Right atrium auricular region (tissue), 2 donors: ENCODE results near the gene MTG2. TPM values are rescaled to one million over a fixed set of nuclear protein-coding genes. Genes with fewer than 3 reads are reported as not detected.
"Not testable (repeated sequence)": the region's sequence is repeated elsewhere in the genome, so short reads cannot be mapped to it uniquely, and the experiment has no call there.

Experiments used
- DNase-seq: peaks from one replicate; pipeline ENCODE4 v3.0.0-alpha.2; 2019; ENCODE audit warnings: low spot score
- H3K27ac ChIP-seq, 2 donors: fragments of 200-600 bp; sonication (generic); 1 replicate in 1 of 2; 2 replicates in 1 of 2; pipeline ENCODE4 v1.5.1; 2016 to 2019
- H3K27me3 ChIP-seq, 2 donors: fragments of 200-600 bp; sonication (generic); one replicate each; pipeline versions ENCODE4 v1.5.1 to v1.6.0; 2017 to 2019
- H3K36me3 ChIP-seq: fragments of 200-600 bp; sonication (generic); one replicate; pipeline ENCODE4 v1.5.1; 2016
- H3K4me1 ChIP-seq, 2 donors: fragments of 200-600 bp; sonication (generic); one replicate each; pipeline versions ENCODE4 v1.5.1 to v1.6.0; 2017 to 2019
- H3K4me3 ChIP-seq, 2 donors: fragments of 200-600 bp; sonication (generic); 1 replicate in 1 of 2; 2 replicates in 1 of 2; pipeline ENCODE4 v1.5.1; 2017 to 2019; ENCODE audit warnings: mild to moderate bottlenecking in 1 of 2, moderate library complexity in 1 of 2
- H3K9me3 ChIP-seq, 2 donors: fragments of 200-600 bp; sonication (generic); one replicate each; pipeline ENCODE4 v1.5.1; 2019
- total RNA-seq, 2 donors: library from RNA; depleted of rRNA; stranded (reverse); fragments of >200 nt; gene quantifications; one replicate each; pipeline ENCODE4 v1.1.0, GENCODE V29; 2016
- TF ChIP-seq, protein P1 (sequence below), 2 donors: fragments of 200-600 bp; sonication (generic); IDR thresholded peaks; one replicate each; pipeline ENCODE4 v1.5.1; 2019; ENCODE audit warnings: antibody characterized with exemption in 2 of 2

MTG2 gene
- total RNA-seq, 2 donors from 2014 or later: 20.7 to 24.1 TPM

- peaks cover 0 to 51% of the 10 kb centered on the region in 2 donors for H3K4me1 ChIP-seq
- no peaks in the 10 kb centered on the region for H3K9me3 ChIP-seq
- peak overlapping the region; percentile 85 to 92 for H3K4me3 ChIP-seq
- DNase-seq: no peak
- H3K27me3 ChIP-seq: no peaks in the 10 kb centered on the region
- H3K27ac ChIP-seq: peak overlapping the region; percentile 89 to 96
- H3K36me3 ChIP-seq: peaks cover 17% of the 10 kb centered on the region
- TF ChIP-seq, protein P1, sequence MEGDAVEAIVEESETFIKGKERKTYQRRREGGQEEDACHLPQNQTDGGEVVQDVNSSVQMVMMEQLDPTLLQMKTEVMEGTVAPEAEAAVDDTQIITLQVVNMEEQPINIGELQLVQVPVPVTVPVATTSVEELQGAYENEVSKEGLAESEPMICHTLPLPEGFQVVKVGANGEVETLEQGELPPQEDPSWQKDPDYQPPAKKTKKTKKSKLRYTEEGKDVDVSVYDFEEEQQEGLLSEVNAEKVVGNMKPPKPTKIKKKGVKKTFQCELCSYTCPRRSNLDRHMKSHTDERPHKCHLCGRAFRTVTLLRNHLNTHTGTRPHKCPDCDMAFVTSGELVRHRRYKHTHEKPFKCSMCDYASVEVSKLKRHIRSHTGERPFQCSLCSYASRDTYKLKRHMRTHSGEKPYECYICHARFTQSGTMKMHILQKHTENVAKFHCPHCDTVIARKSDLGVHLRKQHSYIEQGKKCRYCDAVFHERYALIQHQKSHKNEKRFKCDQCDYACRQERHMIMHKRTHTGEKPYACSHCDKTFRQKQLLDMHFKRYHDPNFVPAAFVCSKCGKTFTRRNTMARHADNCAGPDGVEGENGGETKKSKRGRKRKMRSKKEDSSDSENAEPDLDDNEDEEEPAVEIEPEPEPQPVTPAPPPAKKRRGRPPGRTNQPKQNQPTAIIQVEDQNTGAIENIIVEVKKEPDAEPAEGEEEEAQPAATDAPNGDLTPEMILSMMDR (IDR thresholded peaks at IDR 0.05): no peak
Measured at GRCh38 chr20:62143957-62144825, 38.6 kb upstream of the MTG2 start.

- Histone ChIP-seq H3K36me3 (peaks cover 3% of the 10 kb centered on the region), H3K9me3 (no peaks in the 10 kb centered on the region), H3K4me1 (peaks cover 0 to 49% of the 10 kb centered on the region in 2 donors), H3K4me3 (no peak overlapping the region), H3K27me3 (no peaks in the 10 kb centered on the region), H3K27ac (no peak overlapping the region)
- no peak for DNase-seq
- TF ChIP-seq, protein P1 (IDR thresholded peaks at IDR 0.05): no peak
Measured at GRCh38 chr20:62145688-62146018, 37.2 kb upstream of the MTG2 start.

GRCh38 chr20:62146019-62146755 is 36.6 kb upstream of the MTG2 start:
- Histone ChIP-seq H3K36me3 (no peaks in the 10 kb centered on the region), H3K9me3 (no peaks in the 10 kb centered on the region), H3K4me3 (no peak overlapping the region), H3K27ac (no peak overlapping the region), H3K27me3 (no peaks in the 10 kb centered on the region), H3K4me1 (peaks cover 0 to 49% of the 10 kb centered on the region in 2 donors)
- DNase-seq: no peak
- TF ChIP-seq, protein P1 (IDR thresholded peaks at IDR 0.05): no peak

- Histone ChIP-seq H3K27me3 (no peaks in the 10 kb centered on the region), H3K4me3 (no peak overlapping the region), H3K4me1 (peaks cover 0 to 42% of the 10 kb centered on the region in 2 donors), H3K36me3 (no peaks in the 10 kb centered on the region), H3K9me3 (no peaks in the 10 kb centered on the region), H3K27ac (no peak overlapping the region)
- TF ChIP-seq, protein P1 (IDR thresholded peaks at IDR 0.05): no peak
- no peak for DNase-seq
Measured at GRCh38 chr20:62147125-62147524, 35.7 kb upstream of the MTG2 start.

DNA sequence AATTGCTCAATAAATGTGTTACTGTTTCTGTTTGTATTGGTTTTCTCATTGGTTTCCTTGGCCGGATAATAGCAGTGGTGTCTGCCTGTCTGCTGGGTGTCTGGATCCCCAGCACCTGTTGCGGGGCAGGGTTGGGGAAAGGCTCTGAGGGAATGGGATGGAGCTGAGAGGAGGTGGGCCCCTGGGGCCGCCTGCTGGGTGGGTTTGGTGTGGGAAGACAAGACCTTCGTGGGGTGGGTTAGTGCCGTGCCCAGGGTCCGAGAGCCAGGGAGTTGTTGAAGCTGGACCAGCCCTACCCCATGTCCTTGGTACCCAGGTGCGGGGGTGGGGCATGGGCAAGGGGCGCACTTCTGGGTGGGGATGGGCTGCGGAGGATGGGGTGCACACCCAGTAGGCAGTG is 35.3 kb upstream of the MTG2 start:
- Histone ChIP-seq H3K9me3 (no peaks in the 10 kb centered on the region), H3K27ac (no peak overlapping the region), H3K4me3 (no peak overlapping the region), H3K4me1 (peaks cover 0 to 41% of the 10 kb centered on the region in 2 donors), H3K36me3 (no peaks in the 10 kb centered on the region), H3K27me3 (no peaks in the 10 kb centered on the region)
- TF ChIP-seq, protein P1 (IDR thresholded peaks at IDR 0.05): no peak
- DNase-seq: no peak

GRCh38 chr20:62148383-62148782 is 34.4 kb upstream of the MTG2 start:
- not testable (repeated sequence) for H3K27me3 ChIP-seq, H3K4me3 ChIP-seq, DNase-seq, H3K27ac ChIP-seq, H3K9me3 ChIP-seq, H3K36me3 ChIP-seq
- peaks cover 0 to 41% of the 10 kb centered on the region in 2 donors for H3K4me1 ChIP-seq
